Adrenal gland (tissue), 12 donors: ENCODE data around the gene DOCK10. TPM values are rescaled to one million over a fixed set of nuclear protein-coding genes. Genes with fewer than 3 reads are reported as not detected.
A peak's percentile ranks its signal among the peaks of the same experiment; 100 is the strongest.

Experiments used
- DNase-seq, 7 donors: peaks; one replicate each; pipeline ENCODE4 v3.0.0-alpha.2; 2019 to 2020
- H3K27ac ChIP-seq, 5 donors: fragments of 200-600 bp; sonication (generic) in 4 of 5; 1 replicate in 3 of 5; 2 replicates in 2 of 5; pipeline versions ENCODE4 v1.5.1 to v1.8.0; 2016 to 2020; ENCODE audit warnings: mild to moderate bottlenecking in 1 of 5
- H3K27me3 ChIP-seq: fragments of 200-600 bp; 2 replicates; pipeline ENCODE4 v1.8.0; 2021
- H3K36me3 ChIP-seq, 2 donors: fragments of 200-600 bp; replicated peaks in 1 of 2; 1 replicate in 1 of 2; 2 replicates in 1 of 2; pipeline versions ENCODE4 v1.5.1 to v1.8.0; 2018 to 2022
- H3K4me1 ChIP-seq, 2 donors: fragments of 200-600 bp; replicated peaks in 1 of 2; 1 replicate in 1 of 2; 2 replicates in 1 of 2; pipeline versions ENCODE4 v1.5.1 to v1.8.0; 2018 to 2021
- H3K4me3 ChIP-seq, 4 donors: fragments of 200-600 bp; sonication (generic) in 3 of 4; one replicate each; pipeline ENCODE4 v1.5.1; 2016 to 2018
- H3K9me3 ChIP-seq, 3 donors: fragments of 200-600 bp; sonication (generic) in 1 of 3; replicated peaks in 1 of 3; 1 replicate in 2 of 3; 2 replicates in 1 of 3; pipeline versions ENCODE4 v1.5.1 to v1.8.0; 2016 to 2021
- CTCF ChIP-seq, 6 experiments: fragments of 450-650 bp in 4 of 6; fragments of 200-600 bp in 2 of 6; sonication (generic) in 1 of 6; IDR thresholded peaks; 1 replicate in 5 of 6; 2 replicates in 1 of 6; pipeline versions ENCODE4 v1.5.1 to v1.8.0; 2016 to 2021; ENCODE audit warnings: antibody characterized with exemption in 6 of 6, mild to moderate bottlenecking in 2 of 6, moderate library complexity in 1 of 6
- POLR2A ChIP-seq, 2 donors: fragments of 450-650 bp; IDR thresholded peaks; one replicate each; pipeline ENCODE4 v1.6.1; 2017; ENCODE audit warnings: antibody characterized with exemption in 2 of 2, mild to moderate bottlenecking in 2 of 2, moderate library complexity in 1 of 2
- whole genome bisulfite sequencing, 4 donors: extraction: QIAGEN DNeasy Blood & Tissue Kit in 2 of 4; methylation state at CpG; one replicate each; pipeline versions ENCODE4 v1.1.5 to v1.1.7; 2013 to 2017; 5-methylcytosine and 5-hydroxymethylcytosine counted together
- intact Hi-C, 2 donors: fragments of 100-400 bp; cut with DNase I; formaldehyde crosslinking; loops; one replicate each; pipeline versions ENCODE4 v1.14.1 to v1.15.0; 2022 to 2023
- polyA plus RNA-seq, 3 donors: library from polyadenylated mRNA; stranded (reverse); fragments of 200-250 nt in 2 of 3; fragments of 350-450 nt in 1 of 3; fragmentation: Illumina TruSeq in 1 of 3; extraction: RNeasy Lipid Tissue Mini Kit (QIAGEN cat#74804) in 1 of 3; gene quantifications; one replicate each; pipeline ENCODE4 v1.2.3, GENCODE V29; 2013 to 2014
- total RNA-seq, 9 donors: library from RNA; depleted of rRNA in 4 of 9; stranded (reverse); fragments of >200 nt in 4 of 9; fragments of 120-200 nt in 1 of 9; fragmentation: NEBNext Ultra II Directional in 1 of 9; extraction: Animal tissue kit (Norgen Biotek cat#: 25700) in 1 of 9; gene quantifications; one replicate each; pipeline versions ENCODE4 v1.1.0 to v1.2.4, GENCODE V29; 2013 to 2023
- donor health status: healthy with polysubstance abuse.
- donor health status: Bipolar disorder and iron deficiency.
- donor health status: DM: yes; HTN: yes; CAD: no.
- donor health status: DM: no; HTN: no; CAD: no.
- donor health status: DM: no; HTN: no; CAD: no.
- donor health status: DM: yes; HTN: yes; CAD: no.

The DOCK10 gene
- total and polyA plus RNA-seq, 12 donors: 6.2 to 40.8 (median 20.0) TPM

GRCh38 chr2:224933431-224933830, 108.8 kb downstream of the DOCK10 start:
- no peak for DNase-seq
- intact Hi-C loops: no loop called here
- H3K27ac ChIP-seq: no peak overlapping the region
- H3K9me3 ChIP-seq: no peaks in the 10 kb centered on the region
- no peaks in the 10 kb centered on the region for H3K27me3 ChIP-seq
- H3K36me3 ChIP-seq: no peaks in the 10 kb centered on the region
- peaks cover 15 to 18% of the 10 kb centered on the region in 2 donors for H3K4me1 ChIP-seq
- TF ChIP-seq CTCF (IDR thresholded peaks at IDR 0.05): no peak
- no peak for TF ChIP-seq POLR2A (IDR thresholded peaks at IDR 0.05)
- 83 to 92% (median 84%) methylated on average over 2 of the region's 2 CpGs for WGBS, 4 donors
- no peak overlapping the region for H3K4me3 ChIP-seq

- 82 to 92% (median 86%) methylated on average over 3 of the region's 3 CpGs for WGBS, 4 donors
- no peaks in the 10 kb centered on the region for H3K36me3 ChIP-seq
- no peak for DNase-seq
- H3K4me3 ChIP-seq: no peak overlapping the region
- no peaks in the 10 kb centered on the region for H3K9me3 ChIP-seq
- TF ChIP-seq POLR2A (IDR thresholded peaks at IDR 0.05) (no peak), CTCF (IDR thresholded peaks at IDR 0.05) (no peak)
- H3K4me1 ChIP-seq: peaks cover 14 to 15% of the 10 kb centered on the region in 2 donors
- intact Hi-C loops: no loop called here
- no peak overlapping the region for H3K27ac ChIP-seq
- H3K27me3 ChIP-seq: no peaks in the 10 kb centered on the region
These were observed 109.7 kb downstream of the DOCK10 start for GRCh38 chr2:224932522-224932921.

- intact Hi-C loops: no loop called here
These were observed 110.3 kb downstream of the DOCK10 start for GRCh38 chr2:224931956-224932355.

GRCh38 chr2:224930990-224931389, 111.3 kb downstream of the DOCK10 start:
- no peaks in the 10 kb centered on the region for H3K27me3 ChIP-seq
- peaks cover 19 to 20% of the 10 kb centered on the region in 2 donors for H3K4me1 ChIP-seq
- 83 to 100% (median 88%) methylated on average over 1 to 3 of the region's 3 CpGs for WGBS, 4 donors

More at GRCh38 chr2:224931956-224932355, 110.3 kb downstream of the DOCK10 start:
- TF ChIP-seq CTCF (IDR thresholded peaks at IDR 0.05) (no peak), POLR2A (IDR thresholded peaks at IDR 0.05) (no peak)
- Histone ChIP-seq H3K27me3 (no peaks in the 10 kb centered on the region), H3K36me3 (no peaks in the 10 kb centered on the region), H3K4me1 (peaks cover 15 to 16% of the 10 kb centered on the region in 2 donors), H3K4me3 (no peak overlapping the region), H3K9me3 (no peaks in the 10 kb centered on the region), H3K27ac (no peak overlapping the region)
- WGBS, 4 donors: 77 to 87% (median 82%) methylated on average over 4 of the region's 4 CpGs
- DNase-seq: no peak

More at GRCh38 chr2:224930990-224931389, 111.3 kb downstream of the DOCK10 start:
- TF ChIP-seq POLR2A (IDR thresholded peaks at IDR 0.05) (no peak), CTCF (IDR thresholded peaks at IDR 0.05) (peak in 1 of 6 experiments; percentile 2)
- H3K9me3 ChIP-seq: no peaks in the 10 kb centered on the region
- no peak overlapping the region for H3K4me3 ChIP-seq
- no peaks in the 10 kb centered on the region for H3K36me3 ChIP-seq
- intact Hi-C loops: no loop called here
- H3K27ac ChIP-seq: no peak overlapping the region
- DNase-seq: no peak
